Kidney epithelial cell (primary cell): Measurements from ENCODE around the gene TM9SF1. TPM values are rescaled to one million over a fixed set of nuclear protein-coding genes. Genes with fewer than 3 reads are reported as not detected.

ENCODE experiments used
- DNase-seq: peaks from one replicate; pipeline ENCODE4 v3.0.0-alpha.2; 2010; ENCODE audit warnings: low read depth
- H3K27me3 ChIP-seq: 2 replicates; pipeline ENCODE4 v1.6.0; 2011; ENCODE audit warnings: low read length; ENCODE audit not compliant: control insufficient read depth, insufficient read depth
- H3K36me3 ChIP-seq: 2 replicates; pipeline ENCODE4 v1.5.1; 2011; ENCODE audit warnings: low read length; ENCODE audit not compliant: control insufficient read depth, insufficient read depth
- H3K4me3 ChIP-seq: 2 replicates; pipeline ENCODE4 v1.5.1; 2011; ENCODE audit warnings: low read depth, mild to moderate bottlenecking, control low read depth, low read length
- total RNA-seq: library from RNA; depleted of rRNA; stranded (reverse); fragments of >200 nt; gene quantifications from 2 replicates; pipeline ENCODE4 v1.2.3, GENCODE V29; 2015
- TF ChIP-seq, protein P1 (sequence below): IDR thresholded peaks from 2 replicates; pipeline ENCODE4 v1.5.1; 2011; ENCODE audit warnings: mild to moderate bottlenecking, moderate library complexity, low read length, control low read depth, inconsistent platforms; ENCODE audit not compliant: insufficient read depth, poor library complexity, severe bottlenecking

The TM9SF1 gene
- total RNA-seq, 1 donor from 2014 or later, result 55.6 TPM

GRCh38 chr14:24197056-24197450, 1.8 kb upstream of the TM9SF1 start:
- DNase-seq, result no peak
- H3K27me3 ChIP-seq, result no peaks in the 10 kb centered on the region
- H3K36me3 ChIP-seq, result peaks cover 3% of the 10 kb centered on the region
- TF ChIP-seq, protein P1, sequence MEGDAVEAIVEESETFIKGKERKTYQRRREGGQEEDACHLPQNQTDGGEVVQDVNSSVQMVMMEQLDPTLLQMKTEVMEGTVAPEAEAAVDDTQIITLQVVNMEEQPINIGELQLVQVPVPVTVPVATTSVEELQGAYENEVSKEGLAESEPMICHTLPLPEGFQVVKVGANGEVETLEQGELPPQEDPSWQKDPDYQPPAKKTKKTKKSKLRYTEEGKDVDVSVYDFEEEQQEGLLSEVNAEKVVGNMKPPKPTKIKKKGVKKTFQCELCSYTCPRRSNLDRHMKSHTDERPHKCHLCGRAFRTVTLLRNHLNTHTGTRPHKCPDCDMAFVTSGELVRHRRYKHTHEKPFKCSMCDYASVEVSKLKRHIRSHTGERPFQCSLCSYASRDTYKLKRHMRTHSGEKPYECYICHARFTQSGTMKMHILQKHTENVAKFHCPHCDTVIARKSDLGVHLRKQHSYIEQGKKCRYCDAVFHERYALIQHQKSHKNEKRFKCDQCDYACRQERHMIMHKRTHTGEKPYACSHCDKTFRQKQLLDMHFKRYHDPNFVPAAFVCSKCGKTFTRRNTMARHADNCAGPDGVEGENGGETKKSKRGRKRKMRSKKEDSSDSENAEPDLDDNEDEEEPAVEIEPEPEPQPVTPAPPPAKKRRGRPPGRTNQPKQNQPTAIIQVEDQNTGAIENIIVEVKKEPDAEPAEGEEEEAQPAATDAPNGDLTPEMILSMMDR, result no peak
- no peak overlapping the region for H3K4me3 ChIP-seq

DNA sequence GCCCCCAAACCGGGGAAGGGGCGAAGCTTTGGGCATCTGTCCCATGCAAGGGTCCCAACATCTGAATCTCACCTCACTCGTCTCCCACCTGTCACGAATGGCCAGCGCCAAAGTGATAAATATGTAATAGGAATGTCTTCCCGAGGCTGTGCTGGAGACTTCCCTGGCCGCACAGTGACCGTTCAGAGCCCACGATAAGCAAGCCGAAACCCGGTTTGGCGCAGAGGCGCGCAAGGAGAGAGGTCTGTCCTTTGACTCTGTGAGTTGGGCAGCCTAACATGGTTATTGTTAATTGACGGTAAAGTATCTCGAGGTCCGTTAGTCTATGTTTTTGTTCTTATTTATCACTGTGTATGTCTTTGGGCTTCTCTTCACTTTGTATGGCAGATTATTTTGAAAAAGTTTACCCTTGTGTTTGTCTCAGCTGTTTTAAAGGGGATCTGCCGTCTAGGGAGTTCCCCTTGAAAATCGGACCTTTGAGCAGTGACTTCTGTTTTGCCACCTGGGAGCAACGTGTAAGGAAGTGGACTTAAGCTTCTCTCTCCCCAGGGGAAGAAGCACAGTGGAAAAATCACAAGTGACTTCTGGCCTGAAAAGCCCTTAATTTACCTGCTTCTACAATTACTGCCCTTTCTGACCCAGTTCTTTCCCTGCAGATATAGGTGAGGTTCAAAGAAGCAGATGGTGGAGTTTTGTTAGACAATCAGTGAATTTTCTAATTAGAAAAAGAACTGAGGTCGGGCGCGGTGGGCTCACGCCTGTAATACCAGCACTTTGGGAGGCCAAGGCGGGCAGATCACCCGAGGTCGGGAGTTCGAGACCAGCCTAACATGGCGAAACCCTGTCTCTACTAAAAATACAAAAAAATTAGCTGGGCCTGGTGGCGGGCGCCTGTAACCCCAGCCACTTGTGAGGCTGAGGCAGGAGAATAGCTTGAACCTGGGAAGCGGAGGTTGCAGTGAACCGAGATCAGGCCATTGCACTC, 1.1 kb upstream of the TM9SF1 start:
- no peak for DNase-seq
- H3K27me3 ChIP-seq, result no peaks in the 10 kb centered on the region
- H3K4me3 ChIP-seq, result peak overlapping the region; percentile 92
- H3K36me3 ChIP-seq, result peaks cover 3% of the 10 kb centered on the region
- TF ChIP-seq, protein P1, result no peak

DNA sequence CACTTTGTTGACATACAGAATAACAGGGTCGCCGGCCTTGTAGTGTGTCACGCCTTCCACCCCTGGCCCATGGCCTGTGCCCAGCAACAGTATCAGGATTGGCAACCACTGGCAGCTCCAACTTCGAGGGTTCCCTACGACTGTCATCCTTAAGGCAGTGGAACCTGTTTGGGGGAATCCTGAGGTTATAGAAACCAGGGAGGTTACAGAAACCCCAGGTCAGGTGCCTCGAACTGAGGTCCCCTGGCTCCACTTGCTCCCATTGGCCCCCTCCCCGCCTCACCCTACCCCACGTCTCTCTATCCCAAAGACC, 412 bp downstream of the TM9SF1 start:
- TF ChIP-seq, protein P1, result no peak
- DNase-seq, result no peak
- no peaks in the 10 kb centered on the region for H3K27me3 ChIP-seq
- peaks cover 3% of the 10 kb centered on the region for H3K36me3 ChIP-seq
- H3K4me3 ChIP-seq, result peak overlapping the region; percentile 92

GRCh38 chr14:24194186-24194872, 912 bp downstream of the TM9SF1 start:
- DNase-seq, result no peak
- H3K27me3 ChIP-seq, result no peaks in the 10 kb centered on the region
- TF ChIP-seq, protein P1, result no peak
- H3K4me3 ChIP-seq, result peak overlapping the region; percentile 92
- peaks cover 3% of the 10 kb centered on the region for H3K36me3 ChIP-seq

DNA sequence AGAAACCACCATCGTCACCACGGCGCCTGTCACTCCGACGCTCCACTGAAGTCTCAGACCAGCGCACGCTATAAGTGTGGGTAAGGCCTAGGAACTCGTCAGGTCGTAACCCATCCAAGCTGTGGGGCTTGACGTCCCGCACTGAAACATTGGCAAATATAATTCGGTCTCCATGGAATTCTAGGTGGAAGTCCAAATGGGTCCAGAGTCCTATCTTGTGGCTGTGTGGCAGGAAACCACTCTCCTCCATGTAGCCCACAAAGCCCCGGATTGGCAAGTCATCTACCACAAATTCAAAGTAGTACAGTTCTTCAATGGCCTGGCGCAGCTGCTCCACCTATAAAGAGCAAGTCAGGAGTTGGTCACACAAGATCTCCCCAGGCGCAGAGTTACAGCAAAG, 2.3 kb downstream of the TM9SF1 start:
- Histone ChIP-seq H3K4me3 (no peak overlapping the region), H3K27me3 (no peaks in the 10 kb centered on the region), H3K36me3 (peaks cover 3% of the 10 kb centered on the region)
- DNase-seq, result no peak
- TF ChIP-seq, protein P1, result no peak
